GM11168 (cell line): ENCODE results near the gene ADD1.

Source experiments
- in situ Hi-C: fragments of 300-500 bp; cut with MboI; formaldehyde crosslinking; loops from one replicate; pipeline ENCODE4 v1.12.0; 2022; ENCODE audit warnings: low sequenced_read_pairs; ENCODE audit not compliant: unreplicated experiment

The ADD1 gene

GRCh38 chr4:2832981-2833670, 10.5 kb upstream of the ADD1 start:
- in situ Hi-C loops = no loop called here

GRCh38 chr4:2833671-2834000, 10.0 kb upstream of the ADD1 start:
- in situ Hi-C loops = no loop called here

GRCh38 chr4:2834001-2834921, 9.4 kb upstream of the ADD1 start:
- in situ Hi-C loops = no loop called here

- in situ Hi-C loops = no loop called here
These were observed 7.7 kb upstream of the ADD1 start for GRCh38 chr4:2835978-2836377.

GRCh38 chr4:2836391-2836859, 7.2 kb upstream of the ADD1 start:
- in situ Hi-C loops = no loop called here

- in situ Hi-C loops = no loop called here
These were observed 6.3 kb upstream of the ADD1 start for GRCh38 chr4:2837110-2837903.

GRCh38 chr4:2837904-2838496, 5.6 kb upstream of the ADD1 start:
- in situ Hi-C loops = no loop called here

GRCh38 chr4:2839060-2839459, 4.6 kb upstream of the ADD1 start:
- in situ Hi-C loops = no loop called here

GRCh38 chr4:2842687-2843262, 869 bp upstream of the ADD1 start:
- in situ Hi-C loops = no loop called here

- in situ Hi-C loops = no loop called here
These were observed 419 bp downstream of the ADD1 start for GRCh38 chr4:2843941-2844584.

GRCh38 chr4:2846172-2846571, 2.5 kb downstream of the ADD1 start:
- in situ Hi-C loops = no loop called here

- in situ Hi-C loops = no loop called here
These were observed 3.7 kb downstream of the ADD1 start for GRCh38 chr4:2847302-2847871.

GRCh38 chr4:2848449-2848848, 4.8 kb downstream of the ADD1 start:
- in situ Hi-C loops = no loop called here

GRCh38 chr4:2849267-2850152, 5.9 kb downstream of the ADD1 start:
- in situ Hi-C loops = no loop called here

- in situ Hi-C loops = no loop called here
These were observed 7.5 kb downstream of the ADD1 start for GRCh38 chr4:2850966-2851798.

GRCh38 chr4:2852481-2852921, 8.9 kb downstream of the ADD1 start:
- in situ Hi-C loops = no loop called here

GRCh38 chr4:2855584-2855983, 11.9 kb downstream of the ADD1 start:
- in situ Hi-C loops = no loop called here
